H1 (cell line): ENCODE measurements around the gene C1GALT1C1. TPM values are rescaled to one million over a fixed set of nuclear protein-coding genes. Genes with fewer than 3 reads are reported as not detected.
"Not testable (repeated sequence)": the region's sequence is repeated elsewhere in the genome, so short reads cannot be mapped to it uniquely, and the experiment has no call there.

Source experiments
- CTCF ChIA-PET: fragments of 300-600 bp; sonication (Branson Sonifier 250); formaldehyde crosslinking; loops from one replicate; lab custom pipeline; 2021; ENCODE audit not compliant: partially characterized antibody; lab: Charles Lee
- POLR2A ChIA-PET: fragments of 300-600 bp; sonication (Branson Sonifier 250); formaldehyde crosslinking; loops from one replicate; lab custom pipeline; 2021; ENCODE audit warnings: inconsistent platforms; ENCODE audit not compliant: partially characterized antibody; lab: Charles Lee
- DNase-seq, 2 experiments: peaks; one replicate each; pipeline versions ENCODE4 v3.0.0 to v3.0.0-alpha.2; 2010 to 2022; ENCODE audit warnings: low spot score in 2 of 2, low read depth in 1 of 2, mixed read lengths in 1 of 2
- FAIRE-seq: peaks from 2 replicates; lab custom pipeline; 2011; peaks lifted over from hg19 to GRCh38; lab: Jason Lieb, UNC
- H2AFZ ChIP-seq: 2 replicates; pipeline ENCODE4 v1.8.1; 2012; ENCODE audit warnings: low read length, inconsistent platforms
- H2AK5ac ChIP-seq: 2 replicates; pipeline ENCODE4 v1.6.1; 2013; ENCODE audit warnings: low read depth, low read length
- H2BK120ac ChIP-seq: replicated peaks from 2 replicates; pipeline ENCODE3; 2013; ENCODE audit warnings: low read depth, low read length, inconsistent platforms
- H2BK12ac ChIP-seq: 2 replicates; pipeline ENCODE4 v1.6.1; 2013; ENCODE audit warnings: low read depth, low read length
- H2BK15ac ChIP-seq: 2 replicates; pipeline ENCODE4 v1.6.1; 2013; ENCODE audit warnings: low read length
- H2BK20ac ChIP-seq: 2 replicates; pipeline ENCODE4 v1.6.1; 2013; ENCODE audit warnings: low read length
- H2BK5ac ChIP-seq: 2 replicates; pipeline ENCODE4 v1.6.1; 2013; ENCODE audit warnings: low read depth, low read length
- H3K14ac ChIP-seq: 2 replicates; pipeline ENCODE4 v1.6.1; 2013; ENCODE audit warnings: inconsistent platforms; ENCODE audit not compliant: insufficient read length
- H3K18ac ChIP-seq: 2 replicates; pipeline ENCODE4 v1.6.1; 2013; ENCODE audit warnings: low read length; ENCODE audit errors: extremely low read depth
- H3K23ac ChIP-seq: 2 replicates; pipeline ENCODE4 v1.6.1; 2013; ENCODE audit warnings: inconsistent platforms; ENCODE audit not compliant: insufficient read length
- H3K23me2 ChIP-seq: 2 replicates; pipeline ENCODE4 v1.6.1; 2013; ENCODE audit warnings: low read depth, low read length
- H3K27ac ChIP-seq: 2 replicates; pipeline ENCODE4 v1.6.1; 2011; ENCODE audit warnings: low read depth, low read length, inconsistent platforms
- H3K27me3 ChIP-seq, 4 experiments: replicated peaks in 1 of 4; 1 replicate in 1 of 4; 2 replicates in 3 of 4; pipeline versions ENCODE4 v1.6.1 to v1.8.1; 2011 to 2013; ENCODE audit warnings: low read length in 3 of 4, mild to moderate bottlenecking in 3 of 4, inconsistent platforms in 2 of 4, mixed read lengths in 2 of 4, moderate library complexity in 1 of 4; ENCODE audit not compliant: control insufficient read depth in 3 of 4, insufficient read depth in 3 of 4; ENCODE audit errors: extremely low read depth in 1 of 4
- H3K36me3 ChIP-seq, 4 experiments: 2 replicates each; pipeline versions ENCODE4 v1.6.1 to v1.8.1; 2011 to 2013; ENCODE audit warnings: mild to moderate bottlenecking in 4 of 4, low read length in 3 of 4, moderate library complexity in 2 of 4, control low read depth in 1 of 4, inconsistent platforms in 1 of 4; ENCODE audit not compliant: insufficient read depth in 4 of 4, control insufficient read depth in 2 of 4
- H3K4ac ChIP-seq: replicated peaks from 2 replicates; pipeline ENCODE3; 2013; ENCODE audit warnings: low read length, low read depth, mixed read lengths, inconsistent platforms; ENCODE audit not compliant: insufficient read length
- H3K4me1 ChIP-seq, 4 experiments: replicated peaks in 1 of 4; 1 replicate in 1 of 4; 2 replicates in 3 of 4; pipeline versions ENCODE4 v1.6.1 to v1.8.1; 2011 to 2013; ENCODE audit warnings: low read length in 3 of 4, inconsistent platforms in 2 of 4, mixed read lengths in 1 of 4; ENCODE audit not compliant: insufficient read depth in 4 of 4, control insufficient read depth in 3 of 4
- H3K4me2 ChIP-seq, 2 experiments: 2 replicates each; pipeline versions ENCODE4 v1.6.1 to v1.8.1; 2011 to 2013; ENCODE audit warnings: low read depth in 2 of 2, low read length in 2 of 2, control low read depth in 1 of 2, inconsistent platforms in 1 of 2, mild to moderate bottlenecking in 1 of 2; ENCODE audit not compliant: insufficient read depth in 1 of 2
- H3K4me3 ChIP-seq, 4 experiments: fragments of 200-600, 300-600 bp in 1 of 4; sonication (generic), shearing (Covaris generic), sonication (Bioruptor Twin) in 1 of 4; 2 replicates each; pipeline versions ENCODE4 v1.5.1 to v1.8.1; 2011 to 2016; ENCODE audit warnings: low read length in 4 of 4, low read depth in 3 of 4, control low read depth in 2 of 4, inconsistent platforms in 2 of 4, mild to moderate bottlenecking in 2 of 4, mixed read lengths in 1 of 4, moderate library complexity in 1 of 4; ENCODE audit not compliant: insufficient read depth in 2 of 4; ENCODE audit errors: extremely low read depth in 1 of 4
- H3K56ac ChIP-seq: replicated peaks from 2 replicates; pipeline ENCODE3; 2013; ENCODE audit warnings: low read depth, mild to moderate bottlenecking, mixed read lengths, low read length, inconsistent platforms; ENCODE audit not compliant: insufficient read length
- H3K79me1 ChIP-seq: 2 replicates; pipeline ENCODE4 v1.6.1; 2013; ENCODE audit warnings: low read depth, low read length, control low read depth
- H3K79me2 ChIP-seq, 2 experiments: 2 replicates each; pipeline versions ENCODE4 v1.6.1 to v1.8.1; 2012 to 2013; ENCODE audit warnings: low read length in 2 of 2, mild to moderate bottlenecking in 2 of 2, inconsistent platforms in 1 of 2; ENCODE audit not compliant: insufficient read depth in 2 of 2, control insufficient read depth in 1 of 2
- H3K9ac ChIP-seq, 4 experiments: replicated peaks in 1 of 4; 1 replicate in 1 of 4; 2 replicates in 3 of 4; pipeline versions ENCODE4 v1.6.1 to v1.8.1; 2011 to 2013; ENCODE audit warnings: low read depth in 3 of 4, low read length in 3 of 4, control low read depth in 2 of 4, mild to moderate bottlenecking in 2 of 4, moderate library complexity in 2 of 4, inconsistent platforms in 1 of 4; ENCODE audit errors: extremely low read depth in 1 of 4
- H3K9me3 ChIP-seq, 2 experiments: 2 replicates each; pipeline versions ENCODE4 v1.6.1 to v1.8.1; 2012 to 2013; ENCODE audit warnings: mild to moderate bottlenecking in 2 of 2, moderate library complexity in 2 of 2, control low read depth in 1 of 2, inconsistent platforms in 1 of 2, low read depth in 1 of 2, low read length in 1 of 2, mixed read lengths in 1 of 2; ENCODE audit not compliant: insufficient read depth in 2 of 2
- H4K20me1 ChIP-seq, 2 experiments: replicated peaks in 1 of 2; 2 replicates each; pipeline versions ENCODE3 to v1.8.1; 2011 to 2013; ENCODE audit warnings: inconsistent platforms in 2 of 2, low read length in 2 of 2, mild to moderate bottlenecking in 1 of 2; ENCODE audit not compliant: insufficient read depth in 2 of 2, control insufficient read depth in 1 of 2
- H4K5ac ChIP-seq: 2 replicates; pipeline ENCODE4 v1.6.1; 2013; ENCODE audit warnings: low read length, low read depth, mixed read lengths, inconsistent platforms; ENCODE audit not compliant: insufficient read length
- H4K8ac ChIP-seq: 2 replicates; pipeline ENCODE4 v1.8.0; 2013; ENCODE audit warnings: mild to moderate bottlenecking, moderate library complexity, low read length, inconsistent platforms; ENCODE audit not compliant: insufficient read depth; ENCODE audit errors: extremely low read depth
- H4K91ac ChIP-seq: replicated peaks from 2 replicates; pipeline ENCODE3; 2013; ENCODE audit warnings: low read length, mixed read lengths, inconsistent platforms; ENCODE audit not compliant: insufficient read length
- CBX5 ChIP-seq: fragments of 300-800, 300-1000 bp; sonication (generic); IDR thresholded peaks from 2 replicates; pipeline ENCODE4 v1.7.1; 2016; ENCODE audit warnings: antibody characterized with exemption, low read length, low read depth
- SAP30 ChIP-seq: fragments of 300-600 bp; sonication (generic); IDR thresholded peaks from 2 replicates; pipeline ENCODE4 v1.7.1; 2012; ENCODE audit warnings: low read length, moderate library complexity, mild to moderate bottlenecking, inconsistent platforms; ENCODE audit not compliant: insufficient read depth, insufficient replicate concordance
- SUZ12 ChIP-seq: fragments of 200-600 bp; sonication (generic); IDR thresholded peaks from 2 replicates; pipeline ENCODE4 v1.6.1; 2012; ENCODE audit warnings: mild to moderate bottlenecking, inconsistent platforms, low read length, moderate library complexity, mixed read lengths
- TAF1 ChIP-seq: IDR thresholded peaks from 2 replicates; pipeline ENCODE4 v1.6.1; 2011; ENCODE audit warnings: mild to moderate bottlenecking, low read depth, low read length
- YY1 ChIP-seq: IDR thresholded peaks from 2 replicates; pipeline ENCODE4 v1.6.1; 2011; ENCODE audit warnings: low read depth, mild to moderate bottlenecking, low read length
- WGBS, 2 experiments: shearing (Covaris generic) in 1 of 2; methylation state at CpG; one replicate each; pipeline versions ENCODE4 v1.1.6 to v1.1.7; 2013 to 2015; ENCODE audit warnings: low lambda C conversion rate in 2 of 2, mixed read lengths in 2 of 2, inconsistent platforms in 1 of 2, low coverage in 1 of 2, missing lambda C conversion rate in 1 of 2; ENCODE audit not compliant: insufficient replicate concordance in 2 of 2, insufficient coverage in 1 of 2, insufficient read length in 1 of 2; ENCODE audit errors: extremely low coverage in 1 of 2, missing lambda C conversion rate in 1 of 2; 5-methylcytosine and 5-hydroxymethylcytosine counted together
- polyA plus RNA-seq, 7 experiments: library from polyadenylated mRNA; depleted of rRNA in 3 of 7; stranded (reverse) in 5 of 7; unstranded in 2 of 7; fragments of >200 nt in 5 of 7; fragments of 200-250 nt in 2 of 7; gene quantifications; 1 replicate in 5 of 7; 2 replicates in 1 of 7; 4 replicates in 1 of 7; pipeline versions ENCODE4 v1.2.1 to v1.2.3, GENCODE V29; 2011 to 2013; ENCODE audit warnings: missing spikeins in 2 of 7, mixed read lengths in 2 of 7
- total RNA-seq: library from RNA; stranded (reverse); fragmentation: NEBNext Ultra II Directional; extraction: Animal tissue kit (Norgen Biotek cat#: 25700); gene quantifications from 2 replicates; pipeline ENCODE4 v1.2.1, GENCODE V29; 2021

Gene C1GALT1C1
- total and polyA plus RNA-seq, 2 of the 8 experiments (the other 6 are each of a cell fraction or from before 2014, with no cell fraction given) = 12.5 to 13.9 TPM

DNA sequence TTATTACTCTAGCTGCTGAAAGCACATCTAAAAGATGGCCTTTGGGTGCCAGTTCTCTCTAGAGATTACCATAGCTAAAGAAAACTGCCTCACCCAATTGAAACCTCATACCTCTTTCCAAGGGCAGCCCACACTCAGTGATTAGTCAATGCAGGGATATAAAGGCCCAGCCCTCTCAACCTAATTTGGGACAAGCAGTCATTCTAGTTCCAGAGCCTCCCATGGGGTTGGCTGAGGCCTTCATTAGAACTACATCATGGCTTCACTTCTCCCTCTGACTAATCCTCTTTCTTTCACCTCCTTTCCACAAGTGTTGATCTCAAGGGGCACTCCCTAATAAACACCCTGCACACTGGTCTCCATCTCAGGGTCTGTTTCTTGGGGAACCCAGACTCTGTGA is 38.5 kb upstream of the C1GALT1C1 start (continued):
- TF ChIP-seq SUZ12 = no peak
- no peak for TF ChIP-seq YY1
- TF ChIP-seq SAP30 = no peak
- no peak for TF ChIP-seq CBX5
- TF ChIP-seq TAF1 = no peak

DNA sequence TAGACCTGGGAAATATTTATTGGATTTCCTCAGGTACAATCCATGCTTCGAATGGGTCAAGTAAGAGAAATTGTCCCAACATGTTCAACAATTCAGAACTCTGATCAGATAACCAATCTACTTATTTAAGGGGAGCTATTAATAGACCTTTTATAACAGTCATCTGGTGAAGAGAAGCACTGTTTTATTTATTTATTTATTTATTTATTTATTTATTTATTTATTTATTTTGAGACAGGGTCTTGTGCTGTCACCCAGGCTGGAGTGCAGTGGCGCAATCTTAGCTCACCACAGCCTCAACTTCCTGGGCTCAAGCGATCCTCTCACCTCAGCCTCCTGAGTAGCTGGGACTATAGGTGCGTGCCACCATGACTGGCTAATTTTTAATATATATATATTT is 34.7 kb upstream of the C1GALT1C1 start:
- ChIA-PET POLR2A (interaction anchor here (1.1 kb wide), 1 partner anchor 103 kb away, joined by 3 read pairs; no protein-coding TSS in a partner anchor), CTCF (interaction anchor here (0.9 to 2.3 kb wide), 3 partner anchors 16 to 166 kb away, joined by 3 to 16 read pairs (median 4); no protein-coding TSS in a partner anchor)
- H4K5ac ChIP-seq = not testable (repeated sequence)

More for the DNA sequence above, 34.7 kb upstream of the C1GALT1C1 start:
- not testable (repeated sequence) for H2BK12ac ChIP-seq, H3K23me2 ChIP-seq, H3K36me3 ChIP-seq, H2BK5ac ChIP-seq, H3K4me2 ChIP-seq, H3K27me3 ChIP-seq, H3K4ac ChIP-seq, H3K56ac ChIP-seq, H3K4me3 ChIP-seq, H2BK120ac ChIP-seq, H3K79me2 ChIP-seq, H3K18ac ChIP-seq, H3K23ac ChIP-seq, H2BK15ac ChIP-seq, H2BK20ac ChIP-seq, FAIRE-seq, H3K27ac ChIP-seq, H3K9ac ChIP-seq, H4K20me1 ChIP-seq, H3K79me1 ChIP-seq, H3K4me1 ChIP-seq, H3K9me3 ChIP-seq, H4K8ac ChIP-seq, H2AK5ac ChIP-seq, H2AFZ ChIP-seq, H4K91ac ChIP-seq, DNase-seq, H3K14ac ChIP-seq
- WGBS, 2 experiments = 89% methylated on average over 2 of the region's 4 CpGs; no CpG with 5 or more reads in 1 of the 2 experiments
